IMR-90 (cell line): ENCODE measurements around the gene USP5. TPM values are rescaled to one million over a fixed set of nuclear protein-coding genes. Genes with fewer than 3 reads are reported as not detected.

Experiments
- ATAC-seq: fragments of 200-7000 bp; cut with Tn5 transposase; 2 replicates; pipeline ENCODE4 v1.9.1; 2020; ENCODE audit warnings: low read depth, mild to moderate bottlenecking, moderate library complexity
- BruUV-seq: library from RNA; stranded (reverse); fragments of 400-500 nt; replicated peaks from 2 replicates; lab custom pipeline; 2021; lab: Mats Ljungman, UMichigan
- CTCF ChIA-PET: fragments of 300-600 bp; formaldehyde crosslinking; extraction: SDS; loops from one replicate; lab custom pipeline; 2021; ENCODE audit warnings: antibody characterized with exemption; lab: Yijun Ruan, JAX
- POLR2A ChIA-PET: fragments of 300-600 bp; sonication (Branson Sonifier 250); formaldehyde crosslinking; loops from one replicate; lab custom pipeline; 2022; ENCODE audit warnings: antibody characterized with exemption; ENCODE audit not compliant: unreplicated experiment; lab: Charles Lee
- DNase-seq: peaks from one replicate; pipeline ENCODE4 v3.0.0; 2013
- H2AFZ ChIP-seq: replicated peaks from 2 replicates; pipeline ENCODE3; 2013; ENCODE audit warnings: low read length, mild to moderate bottlenecking; ENCODE audit not compliant: poor library complexity
- H2AK5ac ChIP-seq: 2 replicates; pipeline ENCODE4 v1.6.1; 2013; ENCODE audit warnings: low read depth, low read length, inconsistent platforms
- H2AK9ac ChIP-seq: replicated peaks from 2 replicates; pipeline ENCODE3; 2013; ENCODE audit warnings: mild to moderate bottlenecking, low read depth, low read length, moderate library complexity; ENCODE audit not compliant: poor library complexity
- H2BK120ac ChIP-seq: 2 replicates; pipeline ENCODE4 v1.6.1; 2013; ENCODE audit warnings: low read depth, low read length, inconsistent platforms
- H2BK15ac ChIP-seq: 3 replicates; pipeline ENCODE4 v1.6.1; 2013; ENCODE audit warnings: low read depth, low read length, inconsistent platforms
- H2BK20ac ChIP-seq: 2 replicates; pipeline ENCODE4 v1.6.1; 2013; ENCODE audit warnings: low read depth, mild to moderate bottlenecking, inconsistent platforms, low read length, moderate library complexity
- H2BK5ac ChIP-seq: 2 replicates; pipeline ENCODE4 v1.6.1; 2013; ENCODE audit warnings: mild to moderate bottlenecking, low read depth, low read length, inconsistent platforms; ENCODE audit not compliant: poor library complexity, severe bottlenecking
- H3K14ac ChIP-seq: replicated peaks from 2 replicates; pipeline ENCODE4 v1.6.1; 2013; ENCODE audit warnings: low read depth, low read length, inconsistent platforms
- H3K18ac ChIP-seq: 2 replicates; pipeline ENCODE4 v1.6.1; 2013; ENCODE audit warnings: low read depth, low read length, control low read depth
- H3K23ac ChIP-seq: 2 replicates; pipeline ENCODE4 v1.6.1; 2013; ENCODE audit warnings: low read depth, low read length, inconsistent platforms
- H3K27ac ChIP-seq: 2 replicates; pipeline ENCODE4 v1.5.1; 2013; ENCODE audit warnings: mild to moderate bottlenecking, control low read depth, low read length; ENCODE audit not compliant: insufficient read depth
- H3K27me3 ChIP-seq: 2 replicates; pipeline ENCODE4 v1.6.1; 2013; ENCODE audit warnings: low read length; ENCODE audit not compliant: control insufficient read depth, insufficient read depth
- H3K36me3 ChIP-seq: 2 replicates; pipeline ENCODE4 v1.6.1; 2013; ENCODE audit warnings: low read length, mixed read lengths; ENCODE audit not compliant: control insufficient read depth, insufficient read depth
- H3K4ac ChIP-seq: 2 replicates; pipeline ENCODE4 v1.6.1; 2013; ENCODE audit warnings: low read depth, low read length, inconsistent platforms
- H3K4me1 ChIP-seq: 2 replicates; pipeline ENCODE4 v1.6.1; 2013; ENCODE audit warnings: low read length, mixed read lengths; ENCODE audit not compliant: control insufficient read depth, insufficient read depth
- H3K4me2 ChIP-seq: 2 replicates; pipeline ENCODE4 v1.6.1; 2013; ENCODE audit warnings: low read depth, mild to moderate bottlenecking, control low read depth, low read length, moderate library complexity
- H3K4me3 ChIP-seq: 2 replicates; pipeline ENCODE4 v1.5.1; 2013; ENCODE audit warnings: low read depth, mild to moderate bottlenecking, control low read depth, low read length, moderate library complexity; ENCODE audit not compliant: insufficient read depth
- H3K56ac ChIP-seq: 2 replicates; pipeline ENCODE4 v1.6.1; 2013; ENCODE audit warnings: low read length, inconsistent platforms; ENCODE audit not compliant: insufficient read depth; ENCODE audit errors: extremely low read depth
- H3K79me1 ChIP-seq, 2 experiments: 2 replicates each; pipeline ENCODE4 v1.6.1; 2013; ENCODE audit warnings: low read length in 2 of 2, inconsistent platforms in 1 of 2, low read depth in 1 of 2
- H3K9ac ChIP-seq: 2 replicates; pipeline ENCODE4 v1.6.1; 2013; ENCODE audit warnings: low read depth, low read length, control low read depth
- H3K9me1 ChIP-seq: 2 replicates; pipeline ENCODE4 v1.6.1; 2013; ENCODE audit warnings: low read length, inconsistent platforms; ENCODE audit not compliant: insufficient read depth
- H3K9me3 ChIP-seq: 2 replicates; pipeline ENCODE4 v1.6.1; 2013; ENCODE audit warnings: low read length; ENCODE audit not compliant: control insufficient read depth, insufficient read depth
- H4K20me1 ChIP-seq: 2 replicates; pipeline ENCODE4 v1.6.1; 2013; ENCODE audit warnings: low read length, inconsistent platforms; ENCODE audit not compliant: insufficient read depth
- H4K5ac ChIP-seq: 2 replicates; pipeline ENCODE4 v1.6.1; 2013; ENCODE audit warnings: mild to moderate bottlenecking, low read depth, low read length, control low read depth
- H4K8ac ChIP-seq, 2 experiments: 2 replicates each; pipeline ENCODE4 v1.6.1; 2013; ENCODE audit warnings: low read depth in 2 of 2, low read length in 2 of 2, control low read depth in 1 of 2, inconsistent platforms in 1 of 2
- H4K91ac ChIP-seq: 2 replicates; pipeline ENCODE4 v1.6.1; 2013; ENCODE audit warnings: low read depth, low read length, inconsistent platforms; ENCODE audit not compliant: insufficient read depth
- CEBPB ChIP-seq: IDR thresholded peaks from 2 replicates; pipeline ENCODE4 v1.6.1; 2012; ENCODE audit warnings: low read depth, low read length, improper control_type of control experiment
- CHD1 ChIP-seq: IDR thresholded peaks from 2 replicates; pipeline ENCODE4 v1.6.1; 2012; ENCODE audit warnings: low read depth, low read length, improper control_type of control experiment
- ELK1 ChIP-seq: fragments of 150-350 bp; IDR thresholded peaks from 2 replicates; pipeline ENCODE4 v1.6.1; 2016; ENCODE audit warnings: low read depth, mild to moderate bottlenecking, low read length, moderate library complexity, borderline replicate concordance
- FOS ChIP-seq: fragments of 150-350 bp; IDR thresholded peaks from 2 replicates; pipeline ENCODE4 v1.6.1; 2016; ENCODE audit warnings: low read depth, low read length
- MAZ ChIP-seq: IDR thresholded peaks from 2 replicates; pipeline ENCODE4 v1.6.1; 2012; ENCODE audit warnings: low read depth, mild to moderate bottlenecking, low read length, improper control_type of control experiment, moderate library complexity, borderline replicate concordance
- MXI1 ChIP-seq: IDR thresholded peaks from 2 replicates; pipeline ENCODE4 v1.6.1; 2012; ENCODE audit warnings: low read depth, mild to moderate bottlenecking, low read length, moderate library complexity, borderline replicate concordance
- POLR2A ChIP-seq: IDR thresholded peaks from 2 replicates; pipeline ENCODE4 v1.6.1; 2012; ENCODE audit warnings: mild to moderate bottlenecking, low read depth, low read length
- RAD21 ChIP-seq: IDR thresholded peaks from 2 replicates; pipeline ENCODE4 v1.6.1; 2012; ENCODE audit warnings: low read length, improper control_type of control experiment
- RCOR1 ChIP-seq: IDR thresholded peaks from 2 replicates; pipeline ENCODE4 v1.6.1; 2012; ENCODE audit warnings: mild to moderate bottlenecking, low read length, improper control_type of control experiment; ENCODE audit not compliant: insufficient replicate concordance
- SMC3 ChIP-seq: fragments of 150-350 bp; IDR thresholded peaks from 2 replicates; pipeline ENCODE4 v1.6.1; 2016; ENCODE audit warnings: low read depth, mild to moderate bottlenecking, antibody characterized with exemption, low read length, moderate library complexity
- WGBS, 2 experiments: methylation state at CpG; one replicate each; pipeline versions ENCODE4 v1.1.5 to v1.1.7; 2013; ENCODE audit warnings: missing lambda C conversion rate in 2 of 2; ENCODE audit not compliant: insufficient read length in 1 of 2; ENCODE audit errors: extremely low coverage in 2 of 2; 5-methylcytosine and 5-hydroxymethylcytosine counted together
- dilution Hi-C: fragments of 300-500 bp; cut with HindIII; formaldehyde crosslinking; loops from one replicate; pipeline ENCODE4 v1.14.3; 2018; ENCODE audit warnings: low sequenced_read_pairs; ENCODE audit not compliant: unreplicated experiment
- in situ Hi-C: fragments of 300-500 bp; cut with MboI; formaldehyde crosslinking; loops from 3 replicates; pipeline ENCODE4 v1.14.3; 2019; ENCODE audit warnings: low sequenced_read_pairs, inconsistent platforms, mixed read lengths
- intact Hi-C: fragments of 100-400 bp; cut with micrococcal nuclease; formaldehyde crosslinking; loops from 2 replicates; pipeline ENCODE4 v1.10.0; 2022
- polyA plus RNA-seq, 3 experiments: library from polyadenylated mRNA; depleted of rRNA; stranded (reverse); fragments of >200 nt; gene quantifications; 2 replicates each; pipeline ENCODE4 v1.2.3, GENCODE V29; 2012; ENCODE audit warnings: low replicate concordance in 1 of 3
- total RNA-seq: library from RNA; depleted of rRNA; stranded (reverse); fragments of >200 nt; gene quantifications from 2 replicates; pipeline ENCODE4 v1.2.3, GENCODE V29; 2012
- TF ChIP-seq, protein P1 (sequence below): conservative IDR thresholded peaks from 2 replicates; pipeline ENCODE4 v1.5.1; 2012; ENCODE audit warnings: mild to moderate bottlenecking, low read depth, low read length, improper control_type of control experiment

The USP5 gene
- total and polyA plus RNA-seq, 2 of the 4 experiments (the other 2 are of a cell fraction), result 69.7 to 125 TPM

- Histone ChIP-seq H2AK5ac (peak within 1 kb of the TSS; percentile 90), H3K4me2 (peak within 1 kb of the TSS; percentile 86), H4K5ac (peak within 1 kb of the TSS; percentile 26), H4K91ac (peak within 1 kb of the TSS; percentile 61), H3K4ac (peak within 1 kb of the TSS; percentile 76), H4K20me1 (no peaks in the 10 kb centered on the region), H4K8ac (peak within 1 kb of the TSS in 1 of 2 experiments; percentile 48; a peak in 3 of 4 replicates), H3K56ac (no peak within 1 kb of the TSS), H3K4me3 (peak within 1 kb of the TSS; percentile 48), H3K9ac (peak within 1 kb of the TSS; percentile 70), H2AK9ac (peak within 1 kb of the TSS; percentile 94), H3K18ac (peak within 1 kb of the TSS; percentile 28), H2BK120ac (peak within 1 kb of the TSS; percentile 43; the same call in 1 of the 2 replicates), H2BK20ac (peak within 1 kb of the TSS; percentile 2; the same call in 1 of the 2 replicates), H3K36me3 (peaks cover 3% of the 10 kb centered on the region), H3K27me3 (peaks cover 2% of the 10 kb centered on the region; the same call in 1 of the 2 replicates), H3K9me3 (no peaks in the 10 kb centered on the region), H3K14ac (peak within 1 kb of the TSS; percentile 54), H2BK5ac (peak within 1 kb of the TSS; percentile 34), H3K4me1 (peaks cover 15% of the 10 kb centered on the region; the same call in 1 of the 2 replicates), H2BK15ac (peak within 1 kb of the TSS; percentile 64; the same call in 1 of the 3 replicates), H3K23ac (peak within 1 kb of the TSS; percentile 26; the same call in 1 of the 2 replicates), H2AFZ (peak within 1 kb of the TSS; percentile 92), H3K27ac (peak within 1 kb of the TSS; percentile 66), H3K79me1 (peaks cover 0 to 18% of the 10 kb centered on the region in 2 experiments; a peak in 2 of 4 replicates), H3K9me1 (peaks cover 4% of the 10 kb centered on the region)
- in situ Hi-C loops, result loop anchor here (10.0 kb wide), 1 partner anchor 207 kb away; no protein-coding TSS in a partner anchor
- intact Hi-C loops, result no loop called here
- no TSS peak for BruUV-seq
- ChIA-PET POLR2A (interaction anchor here (0.5 to 1.1 kb wide), 3 partner anchors 15 to 68 kb away, joined by 3 to 5 read pairs (median 4); partner anchors contain the start of gene MLF2), CTCF (interaction anchor here (1.0 kb wide), 1 partner anchor 38 kb away, joined by 3 read pairs; no protein-coding TSS in a partner anchor)
- ATAC-seq, result peak; percentile 67
- dilution Hi-C loops, result no loop called here
- DNase-seq, result peak; percentile 48
- no peak for TF ChIP-seq FOS
- TF ChIP-seq MXI1, result no peak
- TF ChIP-seq, protein P1, sequence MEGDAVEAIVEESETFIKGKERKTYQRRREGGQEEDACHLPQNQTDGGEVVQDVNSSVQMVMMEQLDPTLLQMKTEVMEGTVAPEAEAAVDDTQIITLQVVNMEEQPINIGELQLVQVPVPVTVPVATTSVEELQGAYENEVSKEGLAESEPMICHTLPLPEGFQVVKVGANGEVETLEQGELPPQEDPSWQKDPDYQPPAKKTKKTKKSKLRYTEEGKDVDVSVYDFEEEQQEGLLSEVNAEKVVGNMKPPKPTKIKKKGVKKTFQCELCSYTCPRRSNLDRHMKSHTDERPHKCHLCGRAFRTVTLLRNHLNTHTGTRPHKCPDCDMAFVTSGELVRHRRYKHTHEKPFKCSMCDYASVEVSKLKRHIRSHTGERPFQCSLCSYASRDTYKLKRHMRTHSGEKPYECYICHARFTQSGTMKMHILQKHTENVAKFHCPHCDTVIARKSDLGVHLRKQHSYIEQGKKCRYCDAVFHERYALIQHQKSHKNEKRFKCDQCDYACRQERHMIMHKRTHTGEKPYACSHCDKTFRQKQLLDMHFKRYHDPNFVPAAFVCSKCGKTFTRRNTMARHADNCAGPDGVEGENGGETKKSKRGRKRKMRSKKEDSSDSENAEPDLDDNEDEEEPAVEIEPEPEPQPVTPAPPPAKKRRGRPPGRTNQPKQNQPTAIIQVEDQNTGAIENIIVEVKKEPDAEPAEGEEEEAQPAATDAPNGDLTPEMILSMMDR, result no peak
- no peak for TF ChIP-seq ELK1
- no peak for TF ChIP-seq POLR2A
- TF ChIP-seq SMC3, result no peak
- no peak for TF ChIP-seq RAD21
- no peak for TF ChIP-seq CEBPB
- no peak; the same call in 1 of the 2 replicates for TF ChIP-seq MAZ
- TF ChIP-seq RCOR1, result no peak
- TF ChIP-seq CHD1, result no peak
- whole genome bisulfite sequencing, 2 experiments, result 0% methylated on average over 4 of the region's 28 CpGs; no CpG with 5 or more reads in 1 of the 2 experiments
These were observed 30.1 kb upstream of the USP5 start, which contains the start of gene GPR162 for GRCh38 chr12:6821591-6822425. GPR162 (plus strand) TSS chr12:6821821; CDS start chr12:6823899, 2,078 bp downstream.
